Measurements from ENCODE around the gene VCAM1.

GRCh38 chr1:100769906-100770646 lies 50.5 kb downstream of the VCAM1 start:
- TF ChIP-seq CTCF (IDR thresholded peaks at IDR 0.05; ENCODE audit: low read length) (no peak), EZH2 (optimal IDR thresholded peaks at IDR 0.05; ENCODE audit: low read depth, low read length) (no peak)

Measured in MM.1S (cell line).